Body of pancreas (tissue), 4 donors: ENCODE data around the gene STRIP1.

Source experiments
- CTCF ChIP-seq, 7 experiments: fragments of 450-650 bp in 4 of 7; fragments of 200-600 bp in 3 of 7; sonication (generic) in 3 of 7; IDR thresholded peaks; one replicate each; pipeline ENCODE4 v1.5.1; 2016 to 2019; ENCODE audit warnings: antibody characterized with exemption in 7 of 7
- POLR2A ChIP-seq, 3 donors: fragments of 450-650 bp; IDR thresholded peaks; one replicate each; pipeline ENCODE4 v1.6.1; 2016; ENCODE audit warnings: antibody characterized with exemption in 3 of 3, mild to moderate bottlenecking in 2 of 3

- no peak for TF ChIP-seq POLR2A (IDR thresholded peaks at IDR 0.05)
- TF ChIP-seq CTCF (IDR thresholded peaks at IDR 0.05), result no peak
Measured at GRCh38 chr1:110094931-110095654, 60.7 kb downstream of the STRIP1 start.
